ENCODE measurements around the gene ATP8B4. TPM values are rescaled to one million over a fixed set of nuclear protein-coding genes. Genes with fewer than 3 reads are reported as not detected.

The ATP8B4 gene
- polyA plus RNA-seq, 1 donor (not counting 4 experiments of a cell fraction or from before 2014, with no cell fraction given), result 0.05 TPM

DNA sequence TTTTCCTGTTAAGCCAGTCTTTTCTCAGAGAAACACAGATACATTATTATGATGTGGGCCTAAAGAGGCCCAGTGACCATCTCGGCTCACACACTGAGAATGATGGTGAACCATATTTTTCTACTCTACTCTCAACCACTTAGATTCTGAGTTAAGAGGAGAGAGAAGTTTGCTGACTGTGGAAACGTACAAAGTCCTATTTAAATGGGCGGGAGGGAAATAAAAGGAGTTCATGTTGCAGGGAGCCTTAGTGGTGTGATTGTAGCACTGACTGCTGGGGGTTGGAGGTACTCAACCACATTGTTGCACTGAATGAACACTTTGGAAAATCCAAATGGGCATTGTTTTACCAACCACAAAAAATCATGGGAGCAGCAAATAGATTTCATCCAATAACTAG, 51.0 kb downstream of the ATP8B4 start:
- Histone ChIP-seq H3K4me2 (ENCODE audit: control insufficient read depth, extremely low read depth, insufficient read depth, low read depth, low read length) (no peak overlapping the region), H3K4me3 (ENCODE audit: control insufficient read depth in 2 of 3, extremely low read depth in 1 of 3, insufficient read depth in 2 of 3, low read depth in 1 of 3, low read length in 3 of 3) (no peak overlapping the region), H4K20me1 (ENCODE audit: control insufficient read depth, extremely low read depth, insufficient read depth, low read length) (no peaks in the 10 kb centered on the region), H3K79me2 (ENCODE audit: control insufficient read depth, insufficient read depth, low read length) (no peaks in the 10 kb centered on the region), H3K9ac (ENCODE audit: control insufficient read depth, extremely low read depth, insufficient read depth, low read length) (no peak overlapping the region), H3K9me1 (ENCODE audit: control insufficient read depth, extremely low read depth, insufficient read depth, low read length) (no peaks in the 10 kb centered on the region), H3K9me3 (ENCODE audit: control insufficient read depth, low read depth, low read length) (no peaks in the 10 kb centered on the region), H3K27me3 (ENCODE audit: control insufficient read depth, extremely low read depth, insufficient read depth, low read length) (no peaks in the 10 kb centered on the region), H2AFZ (ENCODE audit: control insufficient read depth, low read length) (no peak overlapping the region), H3K27ac (ENCODE audit: control insufficient read depth, insufficient read depth, low read length) (no peak overlapping the region), H3K36me3 (ENCODE audit: control insufficient read depth in 2 of 2, extremely low read depth in 1 of 2, insufficient read depth in 2 of 2, low read length in 2 of 2) (no peaks in the 10 kb centered on the region), H3K4me1 (ENCODE audit: control insufficient read depth, extremely low read depth, insufficient read depth, low read length) (no peaks in the 10 kb centered on the region)
- no peak for FAIRE-seq
- no peak for DNase-seq (ENCODE audit: low read depth, low spot score)
- dilution Hi-C loops (cut with MboI; ENCODE audit: extremely low pct_ligation_motif_present, low sequenced_read_pairs), result no loop called here
- no peak for TF ChIP-seq EZH2 (IDR thresholded peaks at IDR 0.05; ENCODE audit: low read length)
- TF ChIP-seq CTCF (optimal IDR thresholded peaks at IDR 0.05 in 1 of 3, IDR thresholded peaks at IDR 0.05 in 1 of 3, conservative IDR thresholded peaks at IDR 0.05 in 1 of 3; ENCODE audit: extremely low read depth in 1 of 3, insufficient read depth in 2 of 3, low read length in 3 of 3), result no peak

DNA sequence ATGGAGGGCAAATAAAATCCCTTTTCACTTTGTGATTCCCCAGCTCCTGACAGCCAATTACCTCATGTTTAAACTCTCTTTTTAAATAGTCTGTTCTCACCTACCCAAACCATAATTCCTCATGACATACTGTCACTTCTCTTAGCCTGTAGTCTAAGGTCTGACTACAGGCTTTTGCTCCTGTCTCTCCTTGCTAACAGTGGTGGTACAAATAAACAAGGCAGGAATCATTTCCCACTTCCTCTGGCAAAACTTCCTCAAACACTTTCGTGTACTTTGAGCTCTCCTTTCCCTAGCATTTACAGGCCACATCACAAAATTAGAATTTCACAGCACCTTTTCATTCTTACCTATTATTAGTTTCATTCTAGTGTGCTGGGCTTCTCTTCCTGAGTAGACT, 51.8 kb downstream of the ATP8B4 start:
- H4K20me1 ChIP-seq (ENCODE audit: control insufficient read depth, extremely low read depth, insufficient read depth, low read length), result no peaks in the 10 kb centered on the region
- H3K4me1 ChIP-seq (ENCODE audit: control insufficient read depth, extremely low read depth, insufficient read depth, low read length), result no peaks in the 10 kb centered on the region
- DNase-seq (ENCODE audit: low read depth, low spot score) (no peak), FAIRE-seq (no peak)
- no peak overlapping the region for H2AFZ ChIP-seq (ENCODE audit: control insufficient read depth, low read length)
- no peak overlapping the region for H3K9ac ChIP-seq (ENCODE audit: control insufficient read depth, extremely low read depth, insufficient read depth, low read length)
- H3K4me2 ChIP-seq (ENCODE audit: control insufficient read depth, extremely low read depth, insufficient read depth, low read depth, low read length), result no peak overlapping the region
- no peaks in the 10 kb centered on the region for H3K36me3 ChIP-seq (ENCODE audit: control insufficient read depth in 2 of 2, extremely low read depth in 1 of 2, insufficient read depth in 2 of 2, low read length in 2 of 2)
- H3K4me3 ChIP-seq (ENCODE audit: control insufficient read depth in 2 of 3, extremely low read depth in 1 of 3, insufficient read depth in 2 of 3, low read depth in 1 of 3, low read length in 3 of 3), result no peak overlapping the region
- dilution Hi-C loops (cut with MboI; ENCODE audit: extremely low pct_ligation_motif_present, low sequenced_read_pairs), result no loop called here
- H3K27ac ChIP-seq (ENCODE audit: control insufficient read depth, insufficient read depth, low read length), result no peak overlapping the region
- H3K79me2 ChIP-seq (ENCODE audit: control insufficient read depth, insufficient read depth, low read length), result no peaks in the 10 kb centered on the region
- no peaks in the 10 kb centered on the region for H3K27me3 ChIP-seq (ENCODE audit: control insufficient read depth, extremely low read depth, insufficient read depth, low read length)
- no peak for TF ChIP-seq CTCF (optimal IDR thresholded peaks at IDR 0.05 in 1 of 3, IDR thresholded peaks at IDR 0.05 in 1 of 3, conservative IDR thresholded peaks at IDR 0.05 in 1 of 3; ENCODE audit: extremely low read depth in 1 of 3, insufficient read depth in 2 of 3, low read length in 3 of 3)
- no peak for TF ChIP-seq EZH2 (IDR thresholded peaks at IDR 0.05; ENCODE audit: low read length)
- H3K9me1 ChIP-seq (ENCODE audit: control insufficient read depth, extremely low read depth, insufficient read depth, low read length), result no peaks in the 10 kb centered on the region
- no peaks in the 10 kb centered on the region for H3K9me3 ChIP-seq (ENCODE audit: control insufficient read depth, low read depth, low read length)
